HG03520 (cell line): ENCODE results near the gene ZFP3.
"Not testable (repeated sequence)": the region's sequence is repeated elsewhere in the genome, so short reads cannot be mapped to it uniquely, and the experiment has no call there.

Experiments used
- ATAC-seq: cut with Tn5 transposase; IDR thresholded peaks from one replicate; pipeline ENCODE4 v1.9.1; 2021; ENCODE audit warnings: mild to moderate bottlenecking, moderate library complexity; ENCODE audit not compliant: unreplicated experiment

The ZFP3 gene

DNA sequence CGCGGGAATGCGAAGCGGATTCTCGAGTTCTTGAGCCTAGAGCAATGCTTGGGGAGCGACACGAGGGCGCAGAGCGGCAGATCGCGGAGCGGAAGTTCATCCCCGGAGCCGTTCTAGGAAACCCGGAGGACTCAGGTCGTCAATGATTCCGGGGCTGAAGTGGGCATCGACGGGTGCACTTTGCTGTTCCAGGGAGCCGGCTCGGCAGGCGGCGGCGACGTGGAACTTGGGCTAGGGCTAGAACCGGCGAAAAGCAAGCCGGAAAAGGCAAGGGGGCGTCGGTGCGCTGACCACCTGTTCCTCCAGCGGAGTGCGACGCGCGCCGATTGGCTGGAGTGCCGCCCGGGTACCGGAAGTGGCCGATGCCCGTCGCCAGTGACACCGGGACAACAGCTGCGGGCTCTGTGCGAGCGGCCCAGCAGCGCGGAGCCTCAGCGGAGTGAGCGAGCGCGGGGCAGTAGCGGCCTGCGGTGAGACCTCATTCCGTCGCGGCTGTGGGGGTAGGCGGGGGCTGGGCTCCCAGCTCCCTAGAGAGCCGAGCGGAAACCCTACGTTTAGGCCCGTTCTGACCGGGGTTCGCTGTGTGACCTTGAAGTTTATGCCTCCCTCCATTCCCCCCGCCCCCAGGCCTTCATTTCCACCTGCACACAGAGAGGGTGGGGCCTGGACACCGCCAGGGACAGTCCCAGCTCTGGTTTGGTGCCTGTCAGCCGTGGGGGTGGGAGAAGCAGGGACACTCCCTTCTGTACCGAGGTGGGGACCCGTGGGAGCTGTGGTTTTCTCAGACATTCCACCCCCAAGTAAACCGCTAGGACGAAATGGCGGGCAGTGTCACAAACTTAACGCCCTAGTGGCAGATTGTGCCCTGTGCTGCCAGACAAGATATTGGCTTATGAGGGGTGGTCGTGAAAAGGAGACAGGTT is at the start of gene ZFP3:
ZFP3 (plus strand) TSS at position 362 of the 923 bp plus-strand sequence. CDS start 13,038 bp downstream, outside the sequence.
- ATAC-seq: peak; percentile 77

DNA sequence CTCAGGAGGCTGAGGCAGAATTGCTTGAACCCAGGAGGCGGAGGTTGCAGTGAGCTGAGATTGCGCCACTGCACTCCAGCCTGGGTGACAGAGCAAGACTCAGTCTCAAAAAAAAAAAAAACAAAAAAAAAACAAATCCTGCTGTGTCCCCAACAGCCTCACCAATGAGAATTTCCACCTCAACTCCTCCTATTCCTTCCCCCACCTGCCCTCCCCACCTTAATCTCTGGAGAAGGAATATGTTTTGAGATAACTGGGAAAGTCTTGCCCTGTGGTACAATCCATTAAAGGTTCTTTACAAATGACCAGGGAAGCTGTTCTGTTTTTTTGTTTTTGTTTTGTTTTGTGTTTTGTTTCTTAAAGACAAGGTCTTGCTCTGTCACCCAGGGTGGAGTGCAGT is 48.1 kb upstream of the ZFP3 start:
- not testable (repeated sequence) for ATAC-seq

- ATAC-seq: peak; percentile 63
Measured at GRCh38 chr17:5031365-5032082, 46.7 kb upstream of the ZFP3 start.

GRCh38 chr17:5032865-5033264 is 45.4 kb upstream of the ZFP3 start:
- no peak for ATAC-seq

DNA sequence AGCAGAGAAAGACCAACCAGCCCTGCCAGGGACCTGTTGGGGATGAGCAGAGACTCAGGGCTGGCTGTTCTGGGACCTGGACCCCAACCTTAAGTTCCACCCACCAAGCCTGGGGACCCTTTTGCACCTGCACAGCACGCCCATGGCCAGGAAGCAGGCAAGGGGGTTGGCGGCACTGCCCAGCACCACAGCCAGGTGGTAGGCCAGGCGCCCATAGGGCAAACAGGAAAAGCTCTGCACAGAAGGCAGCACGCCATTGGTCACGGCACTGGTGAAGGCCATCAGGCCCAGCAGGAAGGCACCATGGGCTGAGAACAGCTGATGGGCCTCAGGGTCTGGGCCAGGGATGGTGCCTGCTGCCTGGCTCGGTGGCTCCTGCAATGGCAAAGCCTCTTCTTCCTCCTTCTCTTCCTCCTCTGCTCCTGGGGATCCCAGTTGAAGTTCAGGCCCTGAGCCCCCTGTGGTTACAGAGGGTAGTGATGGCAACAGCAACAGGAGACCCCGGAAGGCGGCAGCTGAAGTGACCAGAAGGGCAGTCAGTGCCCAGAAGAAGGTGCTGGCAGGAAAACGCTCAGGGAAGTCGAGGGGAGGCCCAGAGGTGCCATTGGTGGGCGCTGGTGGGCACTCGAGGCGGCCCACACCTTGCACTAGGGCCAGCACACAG is 44.8 kb upstream of the ZFP3 start:
- no peak for ATAC-seq

- ATAC-seq: no peak
Measured at GRCh38 chr17:5034063-5034462, 44.2 kb upstream of the ZFP3 start.

- ATAC-seq: no peak
Measured at GRCh38 chr17:5034651-5035050, 43.6 kb upstream of the ZFP3 start.

DNA sequence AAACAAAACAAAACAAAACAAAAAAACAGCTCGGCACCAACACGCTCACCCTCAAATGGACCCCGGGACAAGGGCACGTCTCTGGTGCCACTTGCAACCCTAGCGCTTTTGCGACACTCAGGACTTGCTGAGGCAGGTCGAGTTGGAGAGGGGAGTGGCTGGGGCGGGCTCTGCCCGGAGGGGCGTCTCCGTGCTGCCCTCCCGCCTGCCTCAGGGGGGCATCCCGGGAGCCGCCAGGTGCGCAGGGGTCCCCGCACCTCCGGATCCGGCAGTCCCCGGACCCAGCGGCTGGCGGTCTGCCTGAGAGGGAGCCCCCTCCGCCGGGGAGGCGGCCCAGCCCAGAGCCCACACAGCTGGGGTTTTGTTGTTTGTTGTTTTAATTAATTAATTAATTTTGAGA is 43.0 kb upstream of the ZFP3 start, which contains the start of gene SLC52A1:
SLC52A1 (minus strand) TSS at position 112 of the 400 bp plus-strand sequence. CDS start 820 bp downstream, outside the sequence.
- ATAC-seq: no peak

GRCh38 chr17:5042157-5043022 is 35.9 kb upstream of the ZFP3 start:
- ATAC-seq: no peak

GRCh38 chr17:5043524-5043923 is 34.7 kb upstream of the ZFP3 start:
- ATAC-seq: no peak

DNA sequence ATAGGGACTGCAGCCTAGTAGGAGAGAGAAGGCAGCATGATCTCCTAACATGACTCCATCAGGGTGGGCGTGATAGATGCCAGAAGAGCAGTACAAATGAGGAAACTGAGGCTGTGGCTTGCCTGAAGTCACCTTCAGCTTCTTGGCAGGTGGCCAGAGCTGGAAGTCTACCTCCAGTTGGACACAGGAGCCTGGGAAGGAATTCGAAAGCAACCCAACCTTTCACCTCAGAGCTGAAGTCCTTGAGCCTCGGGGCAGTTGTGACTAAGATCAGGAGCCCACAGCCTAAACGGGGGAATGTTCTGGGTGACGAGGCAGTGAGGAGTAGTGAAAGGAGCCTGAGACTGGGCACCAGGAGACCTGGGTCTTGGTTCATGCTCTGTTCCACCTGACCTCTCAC is 33.6 kb upstream of the ZFP3 start:
- no peak for ATAC-seq

- no peak for ATAC-seq
Measured at GRCh38 chr17:5045496-5045895, 32.8 kb upstream of the ZFP3 start.

GRCh38 chr17:5047446-5047845 is 30.8 kb upstream of the ZFP3 start:
- no peak for ATAC-seq

- ATAC-seq: no peak
Measured at GRCh38 chr17:5049314-5049841, 28.9 kb upstream of the ZFP3 start.

GRCh38 chr17:5050278-5050677 is 28.0 kb upstream of the ZFP3 start:
- ATAC-seq: no peak

DNA sequence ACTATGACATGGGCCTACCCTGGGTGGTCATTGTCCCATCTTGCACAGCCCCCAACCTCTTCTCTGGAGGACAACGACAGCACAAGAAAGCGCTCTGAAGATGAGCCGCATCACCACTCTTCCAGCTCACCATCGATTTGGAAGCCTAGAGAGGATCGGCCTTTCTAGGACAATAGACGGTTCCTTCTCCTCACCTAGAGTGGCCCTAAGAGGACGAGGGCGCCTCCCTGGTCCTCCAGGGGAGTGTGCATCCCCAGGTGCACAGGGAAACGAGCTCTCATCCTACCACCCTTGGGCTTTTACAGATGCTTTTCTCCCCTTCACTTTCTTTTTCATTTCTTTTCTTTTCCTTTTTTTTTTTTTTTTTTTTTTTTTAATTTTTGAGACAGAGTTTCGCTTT is 22.7 kb upstream of the ZFP3 start:
- ATAC-seq: no peak

DNA sequence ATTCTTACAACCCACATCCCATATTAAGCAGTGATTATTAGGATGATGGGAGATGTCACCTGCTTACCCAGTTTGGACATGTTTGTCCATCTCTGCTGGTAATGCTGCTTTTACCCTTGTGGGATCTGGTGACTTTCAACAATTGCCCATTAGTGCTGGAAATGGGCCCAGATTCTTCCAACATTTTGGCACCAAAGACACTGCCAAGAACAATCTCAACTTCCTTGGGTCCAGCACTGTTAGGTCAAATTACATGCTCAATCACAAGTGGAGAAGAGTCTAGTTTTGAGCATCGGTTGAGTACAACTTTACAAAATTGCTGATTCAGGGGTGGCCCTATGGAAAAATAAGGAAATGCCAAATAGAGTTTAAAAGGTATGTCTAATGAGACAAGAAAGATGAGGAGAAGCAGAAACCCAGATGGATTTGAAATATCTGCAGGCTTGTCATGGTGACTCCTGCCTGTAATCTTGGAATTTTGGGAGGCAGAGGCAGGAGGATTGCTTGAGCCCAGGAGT is 13.0 kb upstream of the ZFP3 start:
- no peak for ATAC-seq

DNA sequence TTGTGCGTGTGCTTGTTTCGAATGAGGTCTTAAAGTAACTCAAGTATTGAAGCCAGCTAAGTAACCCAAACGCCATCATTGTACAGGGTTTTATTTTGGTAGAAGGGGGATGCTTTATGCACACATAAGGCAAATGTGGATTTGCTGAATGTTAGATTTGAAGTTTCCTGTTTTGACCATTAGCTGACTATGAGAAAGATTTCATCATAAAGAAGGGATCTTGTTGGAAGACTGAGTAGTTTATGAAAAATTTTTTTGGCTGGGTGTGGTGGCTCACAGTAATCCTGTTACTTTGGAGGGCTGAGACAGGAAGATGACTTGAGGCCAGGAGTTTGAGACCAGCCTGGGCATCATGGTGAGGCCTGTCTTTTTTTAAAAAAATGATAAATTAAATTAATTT is 10.0 kb upstream of the ZFP3 start:
- no peak for ATAC-seq

DNA sequence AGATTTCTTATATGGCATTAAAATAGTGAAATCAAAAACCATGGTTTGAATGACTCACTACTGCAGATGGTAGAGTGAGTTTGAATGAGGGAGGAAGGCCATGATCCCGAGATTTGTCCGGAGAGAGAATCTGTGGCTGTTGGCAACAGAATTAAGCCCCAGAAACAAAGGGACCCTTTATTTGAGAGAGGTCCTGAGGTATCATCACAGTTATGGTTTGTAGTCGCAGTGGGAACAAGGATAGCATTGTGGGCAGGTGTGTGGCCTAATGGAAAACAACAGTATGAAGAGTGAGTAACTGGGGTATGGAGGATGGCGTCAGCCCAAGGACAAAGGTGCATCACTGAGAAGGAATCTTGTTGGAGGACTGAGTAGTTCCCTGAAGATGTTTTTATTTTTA is 8.5 kb upstream of the ZFP3 start:
- no peak for ATAC-seq

DNA sequence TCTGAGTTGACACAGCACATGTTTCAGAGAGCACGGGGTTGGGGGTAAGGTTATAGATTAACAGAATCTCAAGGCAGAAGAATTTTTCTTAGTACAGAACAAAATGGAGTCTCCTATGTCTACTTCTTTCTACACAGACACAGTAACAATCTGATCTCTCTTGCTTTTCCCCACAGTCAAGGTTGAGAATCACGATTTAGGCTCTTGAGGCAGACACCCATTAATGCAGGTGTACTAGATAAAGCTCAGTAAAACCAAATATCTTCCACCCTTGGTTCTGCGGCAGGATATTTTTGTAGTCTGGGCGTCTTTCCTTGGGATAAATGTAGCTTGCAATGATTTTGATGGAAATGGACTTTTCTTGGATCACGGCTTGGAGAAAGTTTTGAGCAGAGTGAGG is 2.8 kb upstream of the ZFP3 start:
- ATAC-seq: not testable (repeated sequence)
